Measurements from ENCODE around the gene COBL.
A peak's percentile ranks its signal among the peaks of the same experiment; 100 is the strongest.

COBL gene

GRCh38 chr7:51075681-51076580 is 240.7 kb downstream of the COBL start:
- DNase-seq (ENCODE audit: low read depth) = no peak

- DNase-seq (ENCODE audit: low read depth) = no peak
Observed at GRCh38 chr7:51073171-51073570, 243.4 kb downstream of the COBL start.

DNA sequence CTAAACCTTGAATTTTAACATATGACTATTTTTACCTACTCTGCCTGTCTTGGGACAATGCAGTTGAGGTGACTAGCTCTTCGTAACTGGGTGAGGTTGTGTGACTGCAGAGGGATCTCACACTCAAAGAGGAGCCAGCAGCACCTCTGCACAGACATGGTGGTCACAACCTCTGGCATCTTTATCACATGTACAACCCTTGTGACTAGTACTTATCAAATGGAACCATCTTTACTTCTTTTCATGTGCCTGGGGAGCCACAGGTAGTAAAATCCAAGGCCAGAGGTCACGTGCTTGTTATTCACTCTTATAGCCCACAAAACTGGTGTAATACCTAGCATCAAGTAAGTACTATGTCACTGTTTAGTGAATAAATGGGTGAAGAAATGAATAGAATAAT is 244.3 kb downstream of the COBL start:
- DNase-seq (ENCODE audit: low read depth) = no peak

DNA sequence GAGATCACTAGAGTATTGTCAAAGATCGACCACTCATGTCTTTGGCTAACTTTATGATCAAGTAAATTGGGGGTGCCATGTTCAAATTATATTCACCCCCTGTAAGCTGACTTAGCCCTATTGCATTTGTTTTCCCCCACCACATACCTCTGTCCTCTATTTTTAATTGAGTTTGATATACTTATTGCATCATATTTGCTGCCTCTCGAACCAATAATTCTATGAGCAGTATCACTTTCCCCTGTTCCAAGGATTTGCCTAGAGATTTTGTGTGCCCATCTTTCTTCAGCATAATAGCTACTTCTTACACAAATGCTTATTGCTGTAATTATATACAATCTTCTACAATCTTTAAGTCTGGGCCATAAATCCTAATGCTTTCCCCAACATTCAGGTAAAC is 245.2 kb downstream of the COBL start:
- no peak for DNase-seq (ENCODE audit: low read depth)

DNA sequence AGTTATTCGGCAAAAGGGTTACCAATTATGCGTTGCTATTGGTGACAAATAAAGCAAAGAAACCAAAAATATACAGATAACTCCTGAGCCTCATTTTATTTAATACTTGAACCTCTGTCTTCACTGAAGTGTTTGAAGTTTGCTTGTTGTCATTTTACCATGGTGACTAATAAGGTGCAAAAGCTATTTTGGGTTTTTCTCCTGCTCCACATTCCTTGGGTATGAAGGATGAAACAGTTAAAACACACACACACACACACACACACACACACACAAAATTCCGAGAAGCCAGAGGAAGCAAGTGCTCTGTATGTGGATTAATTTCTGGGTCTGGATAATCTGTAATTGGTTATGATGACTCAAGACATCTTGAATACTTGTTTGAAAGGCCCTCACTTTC is 246.5 kb downstream of the COBL start:
- DNase-seq (ENCODE audit: low read depth) = no peak

DNA sequence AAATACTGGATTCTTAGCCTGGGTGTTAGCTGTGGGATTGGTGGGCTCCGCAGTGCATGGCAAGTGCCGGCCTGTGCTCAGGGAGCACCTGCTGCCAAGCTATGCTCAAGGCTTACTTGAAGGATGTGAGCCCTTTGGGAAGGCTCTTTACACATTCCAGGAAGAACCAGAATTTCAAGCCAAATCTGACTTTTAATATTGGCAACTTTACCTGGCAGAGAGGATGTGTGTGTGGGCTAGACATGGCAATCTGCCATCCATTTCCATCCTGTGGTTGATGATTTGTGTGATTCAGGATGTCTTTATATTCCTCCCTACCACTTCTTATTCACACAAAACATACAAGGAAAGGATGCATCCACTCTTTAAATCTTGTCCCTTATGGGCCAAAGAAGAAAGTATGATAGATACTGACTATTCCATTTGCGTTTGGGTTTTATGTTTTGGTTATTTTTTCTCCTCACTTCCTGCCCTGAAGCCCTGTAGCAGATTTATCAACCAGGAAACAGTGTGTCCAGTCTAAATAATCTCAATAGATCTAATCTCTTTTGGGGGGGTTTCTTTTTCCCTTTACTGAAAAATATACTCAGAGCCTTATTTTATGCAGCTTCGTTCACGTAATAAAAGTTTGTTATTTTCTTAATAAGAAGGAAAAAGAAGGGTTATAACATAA is 247.1 kb downstream of the COBL start:
- no peak for DNase-seq (ENCODE audit: low read depth)

GRCh38 chr7:51068401-51068800 is 248.2 kb downstream of the COBL start:
- DNase-seq (ENCODE audit: low read depth) = no peak

DNA sequence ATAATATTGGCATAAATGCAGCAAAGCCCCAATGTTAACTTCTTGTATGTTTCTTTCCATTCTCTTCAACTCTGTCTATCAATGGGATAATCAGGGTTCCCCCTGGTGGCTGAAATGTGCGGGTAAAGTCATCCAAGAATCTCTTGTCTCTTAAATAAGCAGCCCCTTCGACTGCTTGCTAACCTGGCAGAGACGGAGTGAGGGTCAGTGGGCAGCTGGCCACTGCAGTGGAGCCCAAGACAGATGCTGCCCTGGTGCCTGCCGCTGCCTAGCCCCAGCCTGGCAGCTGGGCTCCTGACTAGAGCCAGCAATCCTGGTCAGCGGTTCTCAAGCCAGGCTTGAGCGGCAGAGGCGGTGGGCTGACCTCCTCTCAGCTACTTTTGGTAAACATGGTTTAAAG is 248.9 kb downstream of the COBL start:
- DNase-seq (ENCODE audit: low read depth) = peak; percentile 55

- no peak for DNase-seq (ENCODE audit: low read depth)
Observed at GRCh38 chr7:51067258-51067657, 249.4 kb downstream of the COBL start.

- no peak for DNase-seq (ENCODE audit: low read depth)
Observed at GRCh38 chr7:51066405-51066882, 250.2 kb downstream of the COBL start.

- no peak for DNase-seq (ENCODE audit: low read depth)
Observed at GRCh38 chr7:51065766-51066165, 250.8 kb downstream of the COBL start.

GRCh38 chr7:51064688-51065087 is 251.9 kb downstream of the COBL start:
- DNase-seq (ENCODE audit: low read depth) = peak; percentile 45

DNA sequence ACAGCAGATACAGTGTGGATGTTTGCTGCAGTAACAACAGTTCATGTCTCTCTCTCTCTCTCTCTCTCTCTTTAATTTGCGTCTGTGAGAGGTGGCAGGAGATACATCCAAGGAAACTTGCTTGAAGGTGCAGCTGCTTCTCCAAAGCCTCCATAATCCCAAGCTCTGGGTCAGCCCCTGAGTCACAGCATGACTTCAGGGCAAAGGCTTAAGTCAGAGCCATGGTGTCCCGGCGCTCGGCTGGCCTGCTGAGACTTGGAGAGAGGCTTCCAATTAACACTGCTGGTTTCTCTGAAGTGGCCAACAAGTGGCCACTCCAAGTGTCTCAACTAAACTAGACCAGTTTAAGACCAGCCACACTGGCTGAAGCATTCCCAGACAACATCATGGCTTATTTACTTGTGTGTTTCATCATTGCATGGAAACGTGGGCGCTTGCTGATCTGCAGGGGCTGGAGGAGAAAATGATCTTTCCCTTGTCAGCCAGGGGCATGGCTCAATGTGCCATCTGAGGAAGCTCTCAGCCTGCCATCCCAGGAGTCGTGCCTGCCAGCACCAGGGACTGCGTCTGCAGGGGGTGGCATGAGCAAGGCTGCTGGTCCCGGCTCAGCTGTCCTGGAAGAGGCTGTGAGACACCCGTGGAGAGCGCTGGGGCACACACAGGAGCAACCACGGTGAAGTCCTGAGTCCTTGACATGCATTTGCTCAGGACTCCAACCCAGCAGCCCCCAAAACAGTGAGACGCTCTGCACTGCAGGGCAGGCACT is 254.2 kb downstream of the COBL start:
- no peak for DNase-seq (ENCODE audit: low read depth)

- no peak for DNase-seq (ENCODE audit: low read depth)
Observed at GRCh38 chr7:51060536-51060935, 256.1 kb downstream of the COBL start.

- DNase-seq (ENCODE audit: low read depth) = no peak
Observed at GRCh38 chr7:51059504-51060142, 257.0 kb downstream of the COBL start.

DNA sequence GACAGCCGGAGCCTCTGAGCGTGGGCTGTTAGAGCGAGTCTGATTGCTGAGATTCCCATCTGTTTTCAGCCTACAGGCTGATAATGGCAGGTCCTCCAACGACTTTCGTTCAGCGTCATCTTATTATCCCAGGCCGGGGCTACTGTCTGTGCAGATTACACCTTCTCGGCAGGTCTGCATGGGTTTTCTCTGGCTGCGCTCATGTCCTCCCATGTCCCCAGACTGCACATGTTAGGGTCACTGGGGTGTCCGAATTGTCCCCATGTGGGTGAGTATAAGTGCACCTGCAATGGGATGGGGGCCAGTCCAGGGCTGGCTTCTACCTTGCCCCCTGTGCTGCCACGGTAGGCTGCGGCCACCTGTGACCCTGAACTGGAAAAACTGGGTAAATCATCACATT is 257.8 kb downstream of the COBL start:
- DNase-seq (ENCODE audit: low read depth) = no peak

- DNase-seq (ENCODE audit: low read depth) = no peak
Observed at GRCh38 chr7:51055039-51055840, 261.4 kb downstream of the COBL start.

DNA sequence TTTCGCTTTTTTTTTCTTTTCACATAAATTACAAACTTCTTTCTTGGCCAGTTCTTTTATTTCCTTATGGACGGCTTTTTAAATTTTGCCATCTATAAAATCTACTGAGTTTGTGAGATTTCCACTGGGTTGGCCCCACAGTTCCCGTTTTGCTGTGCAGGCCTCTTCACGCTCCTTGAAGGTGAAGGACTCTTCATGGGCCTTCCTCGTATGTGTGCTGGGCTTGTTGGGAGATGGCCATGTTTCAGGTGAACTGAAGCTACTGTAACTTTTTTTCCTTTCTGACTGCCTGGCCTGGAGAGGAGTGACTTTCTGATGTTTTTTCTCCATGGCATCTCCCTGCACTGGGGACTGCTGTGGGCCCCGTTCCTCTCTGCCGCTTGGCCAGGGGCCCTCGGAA is 262.4 kb downstream of the COBL start:
- DNase-seq (ENCODE audit: low read depth) = no peak

- no peak for DNase-seq (ENCODE audit: low read depth)
Observed at GRCh38 chr7:51053160-51053925, 263.3 kb downstream of the COBL start.

GRCh38 chr7:51046482-51046881 is 270.1 kb downstream of the COBL start:
- no peak for DNase-seq (ENCODE audit: low read depth)

DNA sequence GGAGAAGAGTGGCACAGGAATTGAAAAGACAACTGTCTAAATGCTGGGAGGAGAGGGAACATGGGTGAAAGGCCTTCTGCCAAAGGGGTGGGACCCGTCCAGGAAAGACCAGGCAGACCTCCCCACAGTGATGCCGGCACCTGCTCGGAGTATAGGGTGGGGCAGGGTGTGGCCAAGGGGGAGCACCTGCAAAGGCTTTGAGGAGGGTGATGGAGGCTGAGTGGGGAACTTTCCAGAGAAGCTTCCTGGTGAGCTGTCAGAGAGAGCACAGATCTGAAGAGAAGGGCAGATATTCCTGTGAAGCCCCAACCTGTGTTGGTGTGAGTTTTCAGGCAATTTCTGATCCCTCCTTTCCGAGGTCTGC is 270.5 kb downstream of the COBL start:
- no peak for DNase-seq (ENCODE audit: low read depth)

Measured in stromal cell of bone marrow (primary cell).